Measurements from ENCODE around the gene KIT.

- no peak for TF ChIP-seq POLR2A (IDR thresholded peaks at IDR 0.05; ENCODE audit: low read depth, low read length)
- TF ChIP-seq POLR2AphosphoS5 (IDR thresholded peaks at IDR 0.05; ENCODE audit: low read depth, low read length): no peak
Observed at GRCh38 chr4:54647070-54647469, 10.7 kb upstream of the KIT start.

Data from GM12892 (cell line).